HL-60 (cell line): ENCODE measurements around the gene CLK4.

Experiments used
- DNase-seq, 2 experiments: peaks; one replicate each; pipeline ENCODE4 v3.0.0-alpha.2; 2010 to 2020; ENCODE audit warnings: low read depth in 1 of 2, low spot score in 1 of 2
- H3K27ac ChIP-seq: fragments of 250-450 bp; sonication (Bioruptor Pico); replicated peaks from 2 replicates; pipeline ENCODE4 v1.5.1; 2020; ENCODE audit warnings: mild to moderate bottlenecking, moderate library complexity
- H3K27me3 ChIP-seq: fragments of 250-450 bp; sonication (Bioruptor Pico); 2 replicates; pipeline ENCODE4 v1.5.1; 2021; ENCODE audit warnings: mild to moderate bottlenecking, moderate library complexity; ENCODE audit not compliant: insufficient read depth, poor library complexity, severe bottlenecking
- H3K4me3 ChIP-seq: replicated peaks from 2 replicates; pipeline ENCODE4 v1.5.1; 2011; ENCODE audit warnings: mild to moderate bottlenecking, control low read depth, low read length; ENCODE audit not compliant: insufficient read depth
- CTCF ChIP-seq: IDR thresholded peaks from one replicate; pipeline ENCODE4 v1.5.1; 2011; ENCODE audit warnings: low read length, control low read depth, inconsistent platforms; ENCODE audit not compliant: insufficient read depth
- GABPA ChIP-seq: IDR thresholded peaks from 2 replicates; pipeline ENCODE4 v1.6.1; 2012; ENCODE audit warnings: low read depth
- POLR2AphosphoS5 ChIP-seq: IDR thresholded peaks from 2 replicates; pipeline ENCODE4 v1.6.1; 2012; ENCODE audit warnings: low read depth
- REST ChIP-seq: IDR thresholded peaks from 2 replicates; pipeline ENCODE4 v1.6.1; 2012; ENCODE audit warnings: low read depth; ENCODE audit not compliant: insufficient replicate concordance
- SPI1 ChIP-seq: IDR thresholded peaks from 2 replicates; pipeline ENCODE4 v1.6.1; 2012; ENCODE audit warnings: low read depth, mild to moderate bottlenecking, borderline replicate concordance

Gene CLK4

DNA sequence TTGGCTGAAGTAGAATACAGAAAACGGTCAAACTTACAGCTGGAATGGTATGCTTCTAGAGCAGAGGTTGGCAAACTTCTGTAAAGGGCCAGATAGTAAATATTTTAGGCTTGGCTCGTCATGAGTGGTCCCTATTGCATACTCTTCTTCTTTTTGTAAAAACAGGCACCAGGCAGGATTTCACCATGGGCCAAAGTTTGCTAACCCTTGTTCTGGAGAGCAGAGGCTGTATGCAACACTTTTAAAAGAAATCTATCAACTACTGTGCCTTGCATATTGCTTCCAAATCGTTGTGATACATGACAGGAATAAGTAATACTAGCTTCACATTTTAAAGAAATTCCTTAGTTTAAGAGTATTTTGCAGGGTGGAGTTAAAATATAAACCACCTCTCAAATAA lies 21.1 kb downstream of the CLK4 start:
- no peak for DNase-seq
- H3K27ac ChIP-seq: no peak overlapping the region
- TF ChIP-seq GABPA (no peak), POLR2AphosphoS5 (no peak), CTCF (no peak), REST (no peak), SPI1 (no peak)
- H3K27me3 ChIP-seq: no peaks in the 10 kb centered on the region
- no peak overlapping the region for H3K4me3 ChIP-seq

DNA sequence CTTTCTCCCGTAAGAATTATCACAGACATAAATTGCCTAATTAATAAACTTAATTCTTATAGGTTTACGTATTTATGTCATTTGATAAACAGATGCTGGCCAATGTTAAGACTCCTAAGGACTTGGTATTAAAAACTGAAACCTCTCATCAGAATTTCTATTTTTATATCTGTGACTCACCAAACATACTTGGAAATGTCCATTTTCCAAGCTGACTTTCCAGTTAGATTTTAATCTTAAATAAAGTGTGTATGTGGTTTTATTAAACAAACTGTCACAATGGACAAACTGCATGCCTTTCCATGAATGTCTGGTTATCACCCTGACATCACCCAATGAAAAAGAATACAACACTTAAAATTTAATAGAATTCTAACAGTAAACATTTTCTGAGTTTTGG lies 24.1 kb downstream of the CLK4 start:
- Histone ChIP-seq H3K27me3 (no peaks in the 10 kb centered on the region), H3K4me3 (no peak overlapping the region), H3K27ac (no peak overlapping the region)
- no peak for DNase-seq
- TF ChIP-seq SPI1: no peak
- no peak for TF ChIP-seq CTCF
- TF ChIP-seq POLR2AphosphoS5: no peak
- no peak for TF ChIP-seq REST
- TF ChIP-seq GABPA: no peak

DNA sequence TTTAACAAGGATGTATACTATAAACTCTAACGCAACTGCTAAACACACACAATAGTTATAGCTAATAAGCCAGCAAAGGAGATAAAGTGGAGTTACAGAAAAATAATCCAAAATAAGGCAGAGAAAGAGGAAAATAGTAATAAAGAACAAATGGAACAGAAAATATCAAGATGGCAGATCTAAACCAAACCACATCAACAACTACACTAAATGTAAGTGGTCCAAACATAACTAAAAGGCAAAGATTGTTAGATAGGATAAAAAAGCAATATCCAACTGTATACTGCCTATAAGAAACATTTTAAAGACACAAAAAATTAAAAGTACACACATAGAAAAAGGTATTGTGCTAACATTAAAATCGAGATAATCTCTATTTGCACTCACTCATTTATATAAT lies 31.1 kb downstream of the CLK4 start:
- H3K4me3 ChIP-seq: no peak overlapping the region
- no peaks in the 10 kb centered on the region for H3K27me3 ChIP-seq
- no peak for DNase-seq
- TF ChIP-seq REST: no peak
- H3K27ac ChIP-seq: no peak overlapping the region

DNA sequence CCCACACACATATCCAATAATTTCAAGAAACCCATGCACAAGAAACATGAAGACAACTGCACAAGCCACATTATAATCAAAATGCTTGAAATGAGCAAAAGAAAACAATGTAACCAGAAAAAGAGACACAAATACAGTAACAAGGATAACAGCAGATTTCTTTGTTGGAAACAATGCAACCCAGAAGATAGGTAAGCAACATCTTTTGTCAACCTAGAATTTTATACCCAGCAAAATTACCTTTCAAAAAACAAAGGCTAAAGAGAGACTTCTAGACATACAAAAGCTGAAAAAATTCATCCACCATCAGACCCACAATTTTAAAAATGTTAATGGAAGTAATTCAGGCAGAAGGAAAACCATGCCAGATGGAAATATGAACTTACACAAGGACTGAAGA lies 31.7 kb downstream of the CLK4 start:
- H3K27me3 ChIP-seq: no peaks in the 10 kb centered on the region
- no peak for DNase-seq
- no peak for TF ChIP-seq GABPA
- TF ChIP-seq SPI1: no peak
- TF ChIP-seq POLR2AphosphoS5: no peak
- no peak for TF ChIP-seq CTCF
- no peak for TF ChIP-seq REST
- H3K27ac ChIP-seq: no peak overlapping the region
- H3K4me3 ChIP-seq: no peak overlapping the region
